SJSA1 (cell line): Measurements from ENCODE around the gene VPS8. TPM values are rescaled to one million over a fixed set of nuclear protein-coding genes. Genes with fewer than 3 reads are reported as not detected.
"Not testable (repeated sequence)": the region's sequence is repeated elsewhere in the genome, so short reads cannot be mapped to it uniquely, and the experiment has no call there.

Experiments used
- DNase-seq, 2 experiments: peaks; one replicate each; pipeline ENCODE4 v3.0.0-alpha.2; 2015 to 2020; ENCODE audit warnings: low spot score in 2 of 2, low read depth in 1 of 2
- H3K27ac ChIP-seq: fragments of 250-450 bp; sonication (Bioruptor Pico); 2 replicates; pipeline ENCODE4 v1.5.1; 2020; ENCODE audit warnings: mild to moderate bottlenecking, moderate library complexity
- H3K27me3 ChIP-seq: fragments of 250-450 bp; sonication (Bioruptor Pico); replicated peaks from 2 replicates; pipeline ENCODE4 v1.5.1; 2020; ENCODE audit warnings: mild to moderate bottlenecking, moderate library complexity
- H3K36me3 ChIP-seq: fragments of 250-450 bp; sonication (Bioruptor Pico); 2 replicates; pipeline ENCODE4 v1.5.1; 2020; ENCODE audit warnings: mild to moderate bottlenecking
- H3K4me1 ChIP-seq: fragments of 250-450 bp; sonication (Bioruptor Pico); replicated peaks from 2 replicates; pipeline ENCODE4 v1.6.1; 2021; ENCODE audit warnings: mild to moderate bottlenecking
- H3K4me3 ChIP-seq: fragments of 250-450 bp; sonication (Bioruptor Pico); 2 replicates; pipeline ENCODE4 v1.5.1; 2020; ENCODE audit warnings: mild to moderate bottlenecking
- H3K9me3 ChIP-seq: fragments of 250-450 bp; sonication (Bioruptor Pico); replicated peaks from 2 replicates; pipeline ENCODE4 v1.5.1; 2020; ENCODE audit warnings: mild to moderate bottlenecking
- total RNA-seq: library from RNA; depleted of rRNA; stranded (reverse); fragments of >200 nt; shearing (Covaris generic); gene quantifications from 2 replicates; pipeline ENCODE4 v1.2.3, GENCODE V29; 2014

The VPS8 gene
- total RNA-seq, 1 experiment from 2014 or later, result 43.9 TPM

GRCh38 chr3:184884359-184885017 is 72.5 kb downstream of the VPS8 start:
- no peak overlapping the region for H3K27ac ChIP-seq
- H3K4me3 ChIP-seq, result no peak overlapping the region
- H3K27me3 ChIP-seq, result no peaks in the 10 kb centered on the region
- no peaks in the 10 kb centered on the region for H3K4me1 ChIP-seq
- H3K9me3 ChIP-seq, result no peaks in the 10 kb centered on the region
- DNase-seq, result no peak
- H3K36me3 ChIP-seq, result peaks cover 15% of the 10 kb centered on the region

DNA sequence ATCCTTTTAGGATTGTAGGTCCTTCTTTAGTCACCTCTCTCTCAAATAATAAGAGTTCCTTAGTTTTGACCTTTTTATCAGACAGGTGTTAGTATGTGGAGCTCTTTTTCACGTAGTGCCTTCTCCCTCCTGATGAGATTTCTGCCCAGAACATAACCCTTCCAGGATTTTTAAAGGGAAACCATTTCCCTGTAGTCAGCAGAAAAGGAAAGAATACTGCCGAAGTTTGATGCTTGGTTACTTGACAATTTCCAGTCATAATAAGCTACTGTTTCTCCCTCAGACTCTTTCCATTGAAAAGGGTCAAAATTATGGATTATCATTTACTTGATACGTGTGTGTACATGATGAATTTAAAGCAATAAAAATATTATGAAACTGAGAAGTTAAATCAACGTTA is 73.1 kb downstream of the VPS8 start:
- H3K4me1 ChIP-seq, result no peaks in the 10 kb centered on the region
- H3K27ac ChIP-seq, result no peak overlapping the region
- no peak overlapping the region for H3K4me3 ChIP-seq
- peaks cover 15% of the 10 kb centered on the region for H3K36me3 ChIP-seq
- no peak for DNase-seq
- H3K27me3 ChIP-seq, result no peaks in the 10 kb centered on the region
- no peaks in the 10 kb centered on the region for H3K9me3 ChIP-seq

DNA sequence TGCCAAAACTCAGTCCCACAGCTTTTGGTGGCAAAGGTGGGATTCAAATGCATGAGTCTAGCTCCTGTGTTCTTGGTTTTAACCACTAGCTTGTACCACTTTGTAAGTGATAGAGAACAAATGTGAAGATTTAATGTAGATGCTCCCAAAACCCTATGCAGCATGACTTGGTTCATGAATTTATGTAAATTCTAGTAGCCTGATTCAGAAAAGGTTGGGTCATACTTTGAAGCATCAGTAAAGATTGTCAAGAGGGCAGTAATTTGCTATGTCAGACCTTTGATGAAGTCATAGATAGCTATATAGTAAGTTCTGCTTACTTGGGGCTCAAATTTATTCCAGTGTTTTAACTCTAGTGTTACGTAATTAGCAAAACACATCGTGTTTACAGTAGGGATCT is 75.6 kb downstream of the VPS8 start:
- no peaks in the 10 kb centered on the region for H3K9me3 ChIP-seq
- DNase-seq, result no peak
- no peak overlapping the region for H3K4me3 ChIP-seq
- H3K27me3 ChIP-seq, result no peaks in the 10 kb centered on the region
- H3K4me1 ChIP-seq, result no peaks in the 10 kb centered on the region
- H3K27ac ChIP-seq, result no peak overlapping the region
- peaks cover 15% of the 10 kb centered on the region for H3K36me3 ChIP-seq

- Histone ChIP-seq H3K27ac (no peak overlapping the region), H3K36me3 (peaks cover 10% of the 10 kb centered on the region), H3K9me3 (no peaks in the 10 kb centered on the region), H3K27me3 (no peaks in the 10 kb centered on the region), H3K4me3 (no peak overlapping the region), H3K4me1 (no peaks in the 10 kb centered on the region)
- DNase-seq, result no peak
These were observed 77.4 kb downstream of the VPS8 start for GRCh38 chr3:184889312-184889904.

GRCh38 chr3:184894051-184894450 is 82.1 kb downstream of the VPS8 start:
- no peaks in the 10 kb centered on the region for H3K27me3 ChIP-seq
- H3K4me3 ChIP-seq, result no peak overlapping the region
- no peaks in the 10 kb centered on the region for H3K4me1 ChIP-seq
- no peak for DNase-seq
- H3K9me3 ChIP-seq, result no peaks in the 10 kb centered on the region
- no peak overlapping the region for H3K27ac ChIP-seq
- peaks cover 2% of the 10 kb centered on the region; the same call in 1 of the 2 replicates for H3K36me3 ChIP-seq

GRCh38 chr3:184895350-184895749 is 83.4 kb downstream of the VPS8 start:
- no peak overlapping the region for H3K27ac ChIP-seq
- H3K36me3 ChIP-seq, result peaks cover 4% of the 10 kb centered on the region; the same call in 1 of the 2 replicates
- no peaks in the 10 kb centered on the region for H3K9me3 ChIP-seq
- no peaks in the 10 kb centered on the region for H3K27me3 ChIP-seq
- no peaks in the 10 kb centered on the region for H3K4me1 ChIP-seq
- DNase-seq, result no peak
- no peak overlapping the region for H3K4me3 ChIP-seq

- Histone ChIP-seq H3K4me1 (no peaks in the 10 kb centered on the region), H3K27ac (no peak overlapping the region), H3K36me3 (peaks cover 7% of the 10 kb centered on the region; the same call in 1 of the 2 replicates), H3K4me3 (no peak overlapping the region), H3K27me3 (no peaks in the 10 kb centered on the region), H3K9me3 (no peaks in the 10 kb centered on the region)
- no peak for DNase-seq
These were observed 84.4 kb downstream of the VPS8 start for GRCh38 chr3:184896336-184896735.

- Histone ChIP-seq H3K4me1 (no peaks in the 10 kb centered on the region), H3K36me3 (peaks cover 7% of the 10 kb centered on the region; the same call in 1 of the 2 replicates), H3K4me3 (no peak overlapping the region), H3K27ac (no peak overlapping the region), H3K27me3 (no peaks in the 10 kb centered on the region), H3K9me3 (no peaks in the 10 kb centered on the region)
- DNase-seq, result no peak
These were observed 88.1 kb downstream of the VPS8 start for GRCh38 chr3:184899953-184900595.

GRCh38 chr3:184907031-184907430 is 95.1 kb downstream of the VPS8 start:
- not testable (repeated sequence) for H3K36me3 ChIP-seq, H3K4me3 ChIP-seq, H3K9me3 ChIP-seq, H3K27me3 ChIP-seq, H3K27ac ChIP-seq, H3K4me1 ChIP-seq, DNase-seq

- no peak for DNase-seq
- Histone ChIP-seq H3K4me3 (no peak overlapping the region), H3K27me3 (no peaks in the 10 kb centered on the region), H3K36me3 (peaks cover 2% of the 10 kb centered on the region; the same call in 1 of the 2 replicates), H3K27ac (no peak overlapping the region), H3K9me3 (no peaks in the 10 kb centered on the region; the same call in 1 of the 2 replicates), H3K4me1 (no peaks in the 10 kb centered on the region)
These were observed 96.0 kb downstream of the VPS8 start for GRCh38 chr3:184907681-184908649.

- Histone ChIP-seq H3K27me3 (no peaks in the 10 kb centered on the region), H3K4me3 (no peak overlapping the region), H3K27ac (no peak overlapping the region), H3K9me3 (no peaks in the 10 kb centered on the region; the same call in 1 of the 2 replicates), H3K4me1 (no peaks in the 10 kb centered on the region), H3K36me3 (peaks cover 4% of the 10 kb centered on the region; the same call in 1 of the 2 replicates)
- DNase-seq, result no peak
These were observed 96.9 kb downstream of the VPS8 start for GRCh38 chr3:184908859-184909258.

GRCh38 chr3:184910664-184911063 is 98.7 kb downstream of the VPS8 start:
- H3K4me3 ChIP-seq, result no peak overlapping the region
- no peak for DNase-seq
- no peaks in the 10 kb centered on the region; the same call in 1 of the 2 replicates for H3K9me3 ChIP-seq
- H3K27ac ChIP-seq, result no peak overlapping the region
- H3K36me3 ChIP-seq, result peaks cover 10% of the 10 kb centered on the region; the same call in 1 of the 2 replicates
- no peaks in the 10 kb centered on the region for H3K27me3 ChIP-seq
- no peaks in the 10 kb centered on the region for H3K4me1 ChIP-seq

DNA sequence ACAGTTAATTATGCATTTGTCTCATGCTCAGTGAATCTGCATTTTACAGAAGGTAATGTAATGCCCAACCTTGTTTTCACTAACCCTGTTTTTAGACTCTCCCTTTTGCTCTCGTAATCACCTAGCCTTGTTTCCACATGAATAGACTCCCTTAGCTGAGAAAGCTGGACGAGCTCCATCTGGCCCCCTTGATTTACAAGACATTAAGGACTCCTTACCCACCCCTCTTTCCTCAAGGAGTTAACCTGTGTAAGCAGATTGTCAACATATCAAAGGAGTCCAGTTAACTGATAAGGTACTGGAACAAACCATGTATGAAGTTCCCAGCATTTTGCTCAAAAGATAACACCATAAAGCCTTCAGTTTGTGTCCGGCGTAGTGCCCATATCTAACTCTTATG is 99.6 kb downstream of the VPS8 start:
- Histone ChIP-seq H3K36me3 (peaks cover 14% of the 10 kb centered on the region; the same call in 1 of the 2 replicates), H3K27me3 (no peaks in the 10 kb centered on the region), H3K4me3 (no peak overlapping the region), H3K9me3 (no peaks in the 10 kb centered on the region; the same call in 1 of the 2 replicates), H3K4me1 (no peaks in the 10 kb centered on the region), H3K27ac (no peak overlapping the region)
- DNase-seq, result no peak
